KMS-11 (cell line): ENCODE data around the gene NGEF.

Experiments
- H2AFZ ChIP-seq: fragments of 200-600 bp; sonication (generic); 2 replicates; pipeline ENCODE4 v1.6.1; 2016; ENCODE audit warnings: antibody characterized with exemption, mixed run types, low read depth
- H3K27ac ChIP-seq: fragments of 200-600 bp; sonication (generic); 2 replicates; pipeline ENCODE4 v1.6.1; 2016; ENCODE audit warnings: mild to moderate bottlenecking, mixed run types
- H3K27me3 ChIP-seq: fragments of 200-600 bp; sonication (generic); 2 replicates; pipeline ENCODE4 v1.6.1; 2017; ENCODE audit warnings: mild to moderate bottlenecking, low read depth, mixed run types, moderate library complexity; ENCODE audit not compliant: insufficient read depth
- H3K36me3 ChIP-seq: fragments of 200-600 bp; sonication (generic); 2 replicates; pipeline ENCODE4 v1.6.1; 2017; ENCODE audit warnings: mild to moderate bottlenecking, mixed run types; ENCODE audit not compliant: insufficient read depth
- H3K4me1 ChIP-seq: fragments of 200-600 bp; sonication (generic); 2 replicates; pipeline ENCODE4 v1.6.1; 2016; ENCODE audit warnings: mild to moderate bottlenecking, low read depth, mixed run types; ENCODE audit not compliant: poor library complexity, severe bottlenecking
- H3K4me2 ChIP-seq: fragments of 200-600 bp; sonication (generic); 2 replicates; pipeline ENCODE4 v1.7.0; 2016; ENCODE audit warnings: mild to moderate bottlenecking, mixed run types
- H3K4me3 ChIP-seq: fragments of 200-600 bp; sonication (generic); IDR thresholded peaks from 2 replicates; pipeline ENCODE4 v1.6.1; 2017; ENCODE audit warnings: low read depth, low read length, mixed read lengths; ENCODE audit not compliant: insufficient read depth
- H3K79me2 ChIP-seq: fragments of 200-600 bp; sonication (generic); 2 replicates; pipeline ENCODE4 v1.6.1; 2016; ENCODE audit warnings: low read depth, mixed run types; ENCODE audit not compliant: insufficient read depth
- H3K9ac ChIP-seq: fragments of 200-600 bp; sonication (generic); 2 replicates; pipeline ENCODE4 v1.6.1; 2016; ENCODE audit warnings: mild to moderate bottlenecking, mixed run types
- H4K20me1 ChIP-seq: fragments of 200-600 bp; sonication (generic); 2 replicates; pipeline ENCODE4 v1.6.1; 2016; ENCODE audit warnings: mild to moderate bottlenecking, mixed run types; ENCODE audit not compliant: insufficient read depth
- CTCF ChIP-seq: fragments of 200-600 bp; sonication (generic); conservative IDR thresholded peaks from 2 replicates; pipeline ENCODE4 v1.6.1; 2017; ENCODE audit warnings: low read depth, mild to moderate bottlenecking, antibody characterized with exemption, low read length, moderate library complexity, mixed read lengths

NGEF gene

GRCh38 chr2:232971744-232972143, 41.3 kb downstream of the NGEF start:
- H3K27ac ChIP-seq: no peak overlapping the region
- no peak overlapping the region for H3K9ac ChIP-seq
- no peaks in the 10 kb centered on the region for H4K20me1 ChIP-seq
- H3K4me1 ChIP-seq: no peaks in the 10 kb centered on the region
- no peaks in the 10 kb centered on the region for H3K36me3 ChIP-seq
- H3K4me2 ChIP-seq: no peak overlapping the region
- no peaks in the 10 kb centered on the region for H3K79me2 ChIP-seq
- H3K4me3 ChIP-seq: no peak overlapping the region
- H3K27me3 ChIP-seq: no peaks in the 10 kb centered on the region
- no peak for TF ChIP-seq CTCF
- no peak overlapping the region for H2AFZ ChIP-seq

GRCh38 chr2:232970051-232970450, 43.0 kb downstream of the NGEF start:
- Histone ChIP-seq H3K9ac (no peak overlapping the region), H3K4me3 (no peak overlapping the region), H2AFZ (no peak overlapping the region), H3K4me2 (no peak overlapping the region), H3K27me3 (no peaks in the 10 kb centered on the region), H3K27ac (no peak overlapping the region), H4K20me1 (no peaks in the 10 kb centered on the region), H3K4me1 (peaks cover 9% of the 10 kb centered on the region), H3K36me3 (no peaks in the 10 kb centered on the region), H3K79me2 (no peaks in the 10 kb centered on the region)
- no peak for TF ChIP-seq CTCF

GRCh38 chr2:232967474-232967873, 45.6 kb downstream of the NGEF start:
- no peaks in the 10 kb centered on the region for H3K36me3 ChIP-seq
- H2AFZ ChIP-seq: no peak overlapping the region
- H4K20me1 ChIP-seq: no peaks in the 10 kb centered on the region
- H3K27me3 ChIP-seq: no peaks in the 10 kb centered on the region
- no peak overlapping the region for H3K4me3 ChIP-seq
- TF ChIP-seq CTCF: no peak
- no peak overlapping the region for H3K27ac ChIP-seq
- H3K4me1 ChIP-seq: peaks cover 13% of the 10 kb centered on the region
- H3K4me2 ChIP-seq: no peak overlapping the region
- H3K79me2 ChIP-seq: no peaks in the 10 kb centered on the region
- H3K9ac ChIP-seq: no peak overlapping the region

GRCh38 chr2:232966122-232966521, 46.9 kb downstream of the NGEF start:
- Histone ChIP-seq H3K4me3 (no peak overlapping the region), H3K36me3 (no peaks in the 10 kb centered on the region), H4K20me1 (no peaks in the 10 kb centered on the region), H3K79me2 (no peaks in the 10 kb centered on the region), H3K4me1 (peaks cover 13% of the 10 kb centered on the region), H3K4me2 (no peak overlapping the region), H3K9ac (no peak overlapping the region), H3K27ac (no peak overlapping the region), H2AFZ (no peak overlapping the region), H3K27me3 (no peaks in the 10 kb centered on the region)
- no peak for TF ChIP-seq CTCF
